Caco-2 (cell line): Measurements from ENCODE around the gene HIRA. TPM values are rescaled to one million over a fixed set of nuclear protein-coding genes. Genes with fewer than 3 reads are reported as not detected.

Experiments used
- BruUV-seq: library from RNA; stranded (reverse); fragments of 400-500 nt; replicated peaks from 2 replicates; lab custom pipeline; 2021; lab: Mats Ljungman, UMichigan
- CTCF ChIA-PET: fragments of 300-600 bp; sonication (Branson Sonifier 250); formaldehyde crosslinking; loops from one replicate; lab custom pipeline; 2022; ENCODE audit warnings: antibody characterized with exemption; lab: Charles Lee
- POLR2A ChIA-PET: fragments of 300-600 bp; sonication (Branson Sonifier 250); formaldehyde crosslinking; loops from one replicate; lab custom pipeline; 2022; ENCODE audit warnings: antibody characterized with exemption; lab: Charles Lee
- DNase-seq, 2 experiments: peaks; one replicate each; pipeline versions ENCODE4 v3.0.0 to v3.0.0-alpha.2; 2020 to 2022
- H3K27me3 ChIP-seq: replicated peaks from 2 replicates; pipeline ENCODE4 v1.6.0; 2011; ENCODE audit warnings: low read length; ENCODE audit not compliant: control insufficient read depth, insufficient read depth
- H3K36me3 ChIP-seq: 2 replicates; pipeline ENCODE4 v1.5.1; 2011; ENCODE audit warnings: low read length; ENCODE audit not compliant: control insufficient read depth, insufficient read depth
- H3K4me1 ChIP-seq: fragments of 250-450 bp; sonication (Bioruptor Pico); 2 replicates; pipeline ENCODE4 v1.5.1; 2020; ENCODE audit warnings: mild to moderate bottlenecking
- H3K4me3 ChIP-seq: 2 replicates; pipeline ENCODE4 v1.5.1; 2011; ENCODE audit warnings: low read depth, mild to moderate bottlenecking, control low read depth, low read length
- H3K9me3 ChIP-seq: fragments of 250-450 bp; sonication (Bioruptor Pico); 2 replicates; pipeline ENCODE4 v1.5.1; 2020; ENCODE audit warnings: mild to moderate bottlenecking, moderate library complexity
- H3K27ac Mint-ChIP-seq: one replicate; pipeline ENCODE4 v1.8.0; 2022; ENCODE audit warnings: mixed read lengths; ENCODE audit not compliant: unreplicated experiment
- H3K27me3 Mint-ChIP-seq: one replicate; pipeline ENCODE4 v1.8.0; 2022; ENCODE audit warnings: mixed read lengths; ENCODE audit not compliant: insufficient read depth, unreplicated experiment
- H3K36me3 Mint-ChIP-seq: one replicate; pipeline ENCODE4 v1.8.0; 2022; ENCODE audit warnings: mild to moderate bottlenecking, mixed read lengths; ENCODE audit not compliant: insufficient read depth, unreplicated experiment
- H3K4me1 Mint-ChIP-seq: one replicate; pipeline ENCODE4 v1.8.0; 2022; ENCODE audit warnings: low read depth, mixed read lengths; ENCODE audit not compliant: unreplicated experiment
- H3K4me3 Mint-ChIP-seq: one replicate; pipeline ENCODE4 v1.8.0; 2022; ENCODE audit warnings: mild to moderate bottlenecking, moderate library complexity, mixed read lengths; ENCODE audit not compliant: unreplicated experiment
- H3K9me3 Mint-ChIP-seq: one replicate; pipeline ENCODE4 v1.8.0; 2022; ENCODE audit warnings: mixed read lengths; ENCODE audit not compliant: unreplicated experiment
- intact Hi-C: fragments of 100-400 bp; cut with micrococcal nuclease; formaldehyde crosslinking; loops from one replicate; pipeline ENCODE4 v1.10.0; 2022; ENCODE audit not compliant: unreplicated experiment
- total RNA-seq: library from RNA; stranded (reverse); gene quantifications from 2 replicates; pipeline ENCODE4 v1.2.3, GENCODE V29; 2022
- TF ChIP-seq, protein P1 (sequence below), 2 experiments: fragments of 200-600 bp in 1 of 2; IDR thresholded peaks; 1 replicate in 1 of 2; 2 replicates in 1 of 2; pipeline versions ENCODE4 v1.5.1 to v1.8.0; 2011 to 2022; ENCODE audit warnings: antibody characterized with exemption in 1 of 2, control low read depth in 1 of 2, inconsistent platforms in 1 of 2, low read depth in 1 of 2, low read length in 1 of 2, mild to moderate bottlenecking in 1 of 2, moderate library complexity in 1 of 2; ENCODE audit not compliant: insufficient read depth in 1 of 2, severe bottlenecking in 1 of 2, unreplicated experiment in 1 of 2

The HIRA gene
- total RNA-seq, 1 experiment from 2014 or later, result 60.1 TPM

DNA sequence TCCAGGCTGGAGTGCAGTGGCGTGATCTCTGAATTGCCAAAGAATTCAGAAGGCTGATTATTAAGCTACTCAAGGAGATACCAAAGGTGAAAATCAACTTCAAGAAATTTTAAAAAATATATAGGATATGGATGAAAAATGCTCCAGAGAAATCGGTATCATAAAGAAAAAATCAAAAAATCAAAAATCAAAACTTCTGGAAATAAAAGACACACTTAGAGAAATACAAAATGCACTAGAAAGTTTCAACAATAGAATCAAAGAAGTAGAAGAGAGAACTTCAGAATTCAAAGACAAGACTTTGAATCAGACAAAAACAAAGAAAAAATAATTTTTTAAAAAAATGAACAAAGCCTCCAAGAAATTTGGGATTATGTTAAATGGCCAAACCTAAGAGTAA lies 94.4 kb downstream of the HIRA start:
- H3K4me3 Mint-ChIP-seq, result no peak overlapping the region
- H3K9me3 Mint-ChIP-seq, result peaks cover 17% of the 10 kb centered on the region
- peaks cover 4% of the 10 kb centered on the region for H3K4me1 Mint-ChIP-seq
- Histone ChIP-seq H3K4me1 (no peaks in the 10 kb centered on the region), H3K4me3 (no peak overlapping the region), H3K9me3 (peaks cover 7% of the 10 kb centered on the region), H3K36me3 (peaks cover 2% of the 10 kb centered on the region; the same call in 1 of the 2 replicates), H3K27me3 (no peaks in the 10 kb centered on the region)
- intact Hi-C loops, result no loop called here
- CTCF ChIA-PET, result no interaction called here
- no peak overlapping the region for H3K27ac Mint-ChIP-seq
- H3K36me3 Mint-ChIP-seq, result peaks cover 94% of the 10 kb centered on the region
- H3K27me3 Mint-ChIP-seq, result no peaks in the 10 kb centered on the region
- POLR2A ChIA-PET, result no interaction called here
- no TSS peak for BruUV-seq
- no peak for DNase-seq
- TF ChIP-seq, protein P1, sequence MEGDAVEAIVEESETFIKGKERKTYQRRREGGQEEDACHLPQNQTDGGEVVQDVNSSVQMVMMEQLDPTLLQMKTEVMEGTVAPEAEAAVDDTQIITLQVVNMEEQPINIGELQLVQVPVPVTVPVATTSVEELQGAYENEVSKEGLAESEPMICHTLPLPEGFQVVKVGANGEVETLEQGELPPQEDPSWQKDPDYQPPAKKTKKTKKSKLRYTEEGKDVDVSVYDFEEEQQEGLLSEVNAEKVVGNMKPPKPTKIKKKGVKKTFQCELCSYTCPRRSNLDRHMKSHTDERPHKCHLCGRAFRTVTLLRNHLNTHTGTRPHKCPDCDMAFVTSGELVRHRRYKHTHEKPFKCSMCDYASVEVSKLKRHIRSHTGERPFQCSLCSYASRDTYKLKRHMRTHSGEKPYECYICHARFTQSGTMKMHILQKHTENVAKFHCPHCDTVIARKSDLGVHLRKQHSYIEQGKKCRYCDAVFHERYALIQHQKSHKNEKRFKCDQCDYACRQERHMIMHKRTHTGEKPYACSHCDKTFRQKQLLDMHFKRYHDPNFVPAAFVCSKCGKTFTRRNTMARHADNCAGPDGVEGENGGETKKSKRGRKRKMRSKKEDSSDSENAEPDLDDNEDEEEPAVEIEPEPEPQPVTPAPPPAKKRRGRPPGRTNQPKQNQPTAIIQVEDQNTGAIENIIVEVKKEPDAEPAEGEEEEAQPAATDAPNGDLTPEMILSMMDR (IDR thresholded peaks at IDR 0.05; ENCODE audit: insufficient read depth in 1 of 2, low read depth in 1 of 2, low read length in 1 of 2, severe bottlenecking in 1 of 2, unreplicated experiment in 1 of 2), result no peak

DNA sequence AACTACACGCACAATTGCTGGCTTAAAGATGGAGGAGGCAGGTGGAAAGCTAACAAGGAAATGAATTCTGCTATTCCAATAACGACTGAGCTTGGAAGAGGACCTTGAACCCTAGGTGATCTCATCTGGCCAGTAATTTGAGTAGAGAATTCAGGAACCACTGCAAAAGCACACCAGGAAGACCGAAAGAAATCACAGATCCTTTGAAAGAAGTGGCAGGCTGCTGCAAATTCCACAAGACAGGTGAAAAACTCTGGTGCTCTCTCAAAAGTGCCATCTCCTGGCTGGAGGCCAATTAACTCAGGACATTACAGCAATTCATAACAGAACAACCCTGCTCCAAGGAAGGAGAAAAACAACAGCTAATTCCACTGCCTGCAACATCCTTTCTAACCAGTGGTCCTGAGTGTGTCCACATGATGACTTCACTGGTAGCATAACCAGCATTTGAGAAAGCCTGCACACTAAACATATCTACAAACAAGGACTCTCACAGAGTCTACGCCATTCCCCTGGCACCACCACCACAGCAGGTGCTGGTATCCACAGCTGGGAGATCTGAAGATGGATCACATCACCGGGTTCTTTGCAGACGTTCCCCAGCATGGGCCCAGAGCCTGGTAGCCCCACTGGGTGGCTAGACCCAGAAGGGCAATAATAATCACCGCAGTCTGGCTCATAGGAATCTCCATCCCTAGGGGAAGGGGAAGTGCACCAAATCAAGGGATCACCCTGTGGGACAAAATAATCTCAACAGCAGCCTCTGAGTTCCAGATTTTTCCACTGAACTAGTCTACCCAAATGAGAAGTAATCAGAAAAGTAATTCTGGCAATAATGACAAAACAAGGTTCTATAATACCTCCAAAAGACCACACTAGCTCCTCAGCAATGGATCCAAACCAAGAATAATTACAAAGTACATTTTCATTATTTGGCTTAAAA lies 95.1 kb downstream of the HIRA start:
- Histone ChIP-seq H3K36me3 (peaks cover 3% of the 10 kb centered on the region; the same call in 1 of the 2 replicates), H3K9me3 (peaks cover 7% of the 10 kb centered on the region), H3K27me3 (no peaks in the 10 kb centered on the region), H3K4me1 (no peaks in the 10 kb centered on the region), H3K4me3 (no peak overlapping the region)
- no peak for DNase-seq
- Mint-ChIP-seq H3K27ac (no peak overlapping the region), H3K9me3 (peaks cover 17% of the 10 kb centered on the region), H3K4me3 (no peak overlapping the region), H3K4me1 (peaks cover 4% of the 10 kb centered on the region), H3K36me3 (peaks cover 94% of the 10 kb centered on the region), H3K27me3 (no peaks in the 10 kb centered on the region)
- ChIA-PET CTCF (no interaction called here), POLR2A (no interaction called here)
- TF ChIP-seq, protein P1 (IDR thresholded peaks at IDR 0.05; ENCODE audit: insufficient read depth in 1 of 2, low read depth in 1 of 2, low read length in 1 of 2, severe bottlenecking in 1 of 2, unreplicated experiment in 1 of 2), result no peak
- intact Hi-C loops, result no loop called here
- BruUV-seq, result no TSS peak

DNA sequence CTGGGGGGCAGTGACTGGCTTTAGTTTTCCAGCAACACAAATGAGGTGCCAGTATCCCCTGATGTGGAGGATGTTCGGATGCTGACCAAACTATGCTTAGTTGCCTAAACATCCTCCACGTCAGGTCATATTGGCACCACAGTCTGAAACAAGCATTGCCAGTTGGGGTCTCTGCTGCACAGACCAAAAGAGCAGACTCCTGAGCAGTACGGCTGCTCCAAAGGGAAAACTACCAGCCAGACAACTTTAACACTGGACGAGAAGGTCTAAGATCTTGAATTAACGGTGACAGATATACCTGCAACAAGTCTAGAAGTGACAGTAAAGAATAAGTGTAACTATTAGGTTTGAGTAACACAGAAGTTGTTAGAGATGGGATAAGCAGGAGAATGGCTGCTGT lies 99.6 kb downstream of the HIRA start:
- Histone ChIP-seq H3K27me3 (no peaks in the 10 kb centered on the region), H3K4me3 (no peak overlapping the region), H3K4me1 (no peaks in the 10 kb centered on the region), H3K9me3 (peaks cover 4% of the 10 kb centered on the region), H3K36me3 (peaks cover 6% of the 10 kb centered on the region)
- peaks cover 4% of the 10 kb centered on the region for H3K4me1 Mint-ChIP-seq
- peaks cover 17% of the 10 kb centered on the region for H3K9me3 Mint-ChIP-seq
- no TSS peak for BruUV-seq
- ChIA-PET CTCF (no interaction called here), POLR2A (no interaction called here)
- H3K36me3 Mint-ChIP-seq, result peaks cover 85% of the 10 kb centered on the region
- no peaks in the 10 kb centered on the region for H3K27me3 Mint-ChIP-seq
- no peak overlapping the region for H3K27ac Mint-ChIP-seq
- intact Hi-C loops, result no loop called here
- H3K4me3 Mint-ChIP-seq, result no peak overlapping the region
- TF ChIP-seq, protein P1 (IDR thresholded peaks at IDR 0.05; ENCODE audit: insufficient read depth in 1 of 2, low read depth in 1 of 2, low read length in 1 of 2, severe bottlenecking in 1 of 2, unreplicated experiment in 1 of 2), result no peak
- no peak for DNase-seq
